ENCODE data around the gene AEBP2.
"Not testable (repeated sequence)": the region's sequence is repeated elsewhere in the genome, so short reads cannot be mapped to it uniquely, and the experiment has no call there.

Gene AEBP2

GRCh38 chr12:19421503-19422282 lies 17.6 kb upstream of the AEBP2 start:
- DNase-seq = no peak

DNA sequence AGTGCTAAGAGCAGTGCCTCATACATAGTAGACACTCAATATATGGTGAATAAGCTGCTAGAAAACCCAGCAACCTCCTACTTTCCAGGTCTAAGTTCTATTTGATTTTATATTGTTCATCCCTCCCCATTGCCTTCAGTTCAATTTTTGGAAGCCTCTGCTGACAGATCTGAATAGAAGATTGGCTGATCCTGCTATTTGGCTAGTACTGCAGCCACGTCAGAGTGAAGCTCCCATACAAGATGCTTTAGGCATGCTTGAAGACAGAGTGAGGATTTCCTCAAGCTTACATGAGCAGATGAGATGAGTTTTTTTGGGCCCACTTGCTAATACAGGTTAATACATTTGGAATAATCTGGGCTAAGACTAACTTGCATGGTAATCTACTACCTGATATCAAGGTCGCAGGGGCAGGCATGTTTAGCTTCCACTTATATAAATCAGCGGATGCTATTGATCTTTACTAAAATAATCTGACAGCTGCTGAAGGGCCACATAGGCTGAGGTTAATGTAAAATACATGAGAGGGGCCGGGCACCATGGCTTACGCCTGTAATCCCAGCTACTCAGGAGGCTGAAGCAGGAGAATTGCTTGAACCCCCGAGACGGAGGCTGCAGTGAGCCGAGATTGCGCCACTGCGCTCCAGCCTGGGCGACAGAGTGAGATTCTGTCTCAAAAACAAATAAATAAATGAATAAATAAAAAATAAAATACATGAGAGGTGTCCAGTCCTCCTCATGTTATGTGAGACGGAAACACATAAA lies 15.9 kb upstream of the AEBP2 start:
- DNase-seq = no peak

DNA sequence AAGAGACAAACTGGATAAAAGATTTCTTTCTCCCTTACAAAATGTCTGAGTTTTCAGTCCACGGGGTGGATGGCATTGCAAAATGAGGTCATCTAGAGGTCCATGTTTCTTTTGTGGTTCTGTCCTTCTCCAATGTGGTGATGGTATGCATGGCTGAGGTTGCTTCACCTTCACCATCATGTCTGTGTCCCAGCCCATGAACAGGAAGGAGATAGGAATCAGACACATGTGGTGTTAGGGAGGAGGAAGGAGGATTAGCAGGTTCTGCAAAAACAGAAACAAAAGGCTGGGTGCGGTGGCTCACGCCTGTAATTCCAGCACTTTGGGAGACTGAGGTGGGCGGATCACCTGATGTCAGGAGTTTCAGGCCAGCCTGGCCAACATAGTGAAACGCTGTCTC lies 11.0 kb upstream of the AEBP2 start:
- DNase-seq = no peak

- not testable (repeated sequence) for DNase-seq
These were observed 9.8 kb upstream of the AEBP2 start for GRCh38 chr12:19429491-19429890.

DNA sequence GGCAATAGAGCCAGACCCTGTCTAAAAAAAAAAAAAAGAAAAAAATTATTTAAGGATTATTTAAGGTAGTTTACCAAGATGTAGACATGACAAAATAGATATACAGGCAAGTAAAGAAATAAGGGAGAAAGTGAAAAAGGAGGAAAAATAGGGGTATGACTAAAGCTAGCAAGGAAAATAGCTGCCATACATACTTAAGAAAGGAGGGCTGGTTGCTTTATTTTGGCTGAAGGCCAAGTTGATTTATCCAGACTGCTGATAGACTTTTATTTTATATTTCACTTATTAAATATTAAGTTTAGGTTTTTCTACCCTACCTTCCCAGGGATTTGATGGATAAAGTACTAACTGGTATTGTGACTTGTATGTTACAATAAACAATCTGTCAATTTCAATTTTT lies 8.3 kb upstream of the AEBP2 start:
- DNase-seq = no peak

DNA sequence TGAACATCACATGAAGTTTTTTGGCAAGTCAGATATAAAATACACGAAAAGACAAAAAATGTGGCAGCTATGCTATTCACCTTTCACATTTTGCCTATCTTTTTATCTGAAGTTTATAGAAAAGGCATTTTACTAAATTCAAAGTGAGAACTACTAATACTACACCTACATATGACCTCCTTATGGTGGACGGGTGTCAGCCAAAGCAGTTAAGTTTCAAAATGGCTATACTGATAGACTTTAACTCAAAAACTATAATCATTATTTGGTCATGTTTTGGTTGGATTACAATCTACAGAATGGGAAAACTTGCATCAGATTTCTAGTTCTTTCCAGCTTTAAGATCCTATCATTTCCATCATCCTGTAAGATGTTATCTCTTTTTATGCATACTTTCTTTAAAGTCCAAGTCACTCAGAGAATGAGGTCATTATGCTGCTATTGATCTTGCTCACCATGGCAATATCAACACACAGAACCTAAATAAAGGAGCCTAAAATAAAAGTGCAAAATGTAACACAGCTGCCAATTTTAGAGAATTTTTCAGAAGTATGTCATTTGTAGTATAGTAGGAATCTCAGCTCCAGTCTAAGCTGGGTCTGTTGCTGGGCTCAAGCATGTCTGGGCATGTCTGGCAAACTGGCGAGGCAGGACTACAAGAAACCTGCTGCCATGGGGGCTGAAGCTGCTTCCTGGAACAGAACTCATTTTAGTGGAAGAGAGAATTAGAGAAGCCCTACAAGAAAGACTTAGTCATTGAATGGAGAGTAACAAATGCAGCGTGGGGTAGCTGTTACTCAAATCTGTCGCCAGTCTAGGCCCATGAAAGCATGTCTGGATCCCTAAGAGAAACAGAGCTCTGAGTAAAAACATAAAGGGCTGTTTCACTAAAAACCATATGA lies 7.6 kb upstream of the AEBP2 start:
- peak; percentile 31 for DNase-seq

- no peak for DNase-seq
These were observed 6.8 kb upstream of the AEBP2 start for GRCh38 chr12:19432309-19433170.

- DNase-seq = no peak
These were observed 4.8 kb upstream of the AEBP2 start for GRCh38 chr12:19434538-19434937.

- no peak for DNase-seq
These were observed 3.3 kb upstream of the AEBP2 start for GRCh38 chr12:19435831-19436497.

- no peak for DNase-seq
These were observed 2.4 kb upstream of the AEBP2 start for GRCh38 chr12:19436931-19437330.

DNA sequence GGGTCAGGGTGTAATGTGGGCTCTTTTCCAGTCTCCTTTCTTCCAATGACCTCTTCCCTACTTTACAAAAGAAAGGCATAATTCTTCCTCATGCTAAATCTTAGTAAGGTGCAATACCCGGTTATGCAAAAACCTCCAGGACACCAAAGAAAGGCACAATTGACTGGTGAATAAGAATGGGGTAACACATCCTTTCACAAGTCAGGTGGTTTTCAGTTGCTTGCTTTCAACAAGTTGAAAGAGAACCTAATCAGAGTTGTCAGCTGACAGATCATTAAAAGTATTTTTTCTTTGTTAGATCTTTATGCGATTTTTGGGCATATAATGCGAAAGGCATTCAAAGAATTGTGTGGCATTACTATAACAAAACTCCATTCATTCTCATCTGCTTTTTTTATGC lies 1.3 kb upstream of the AEBP2 start:
- DNase-seq = no peak

- DNase-seq = peak; percentile 60
These were observed 947 bp downstream of the AEBP2 start for GRCh38 chr12:19440019-19440858.

DNA sequence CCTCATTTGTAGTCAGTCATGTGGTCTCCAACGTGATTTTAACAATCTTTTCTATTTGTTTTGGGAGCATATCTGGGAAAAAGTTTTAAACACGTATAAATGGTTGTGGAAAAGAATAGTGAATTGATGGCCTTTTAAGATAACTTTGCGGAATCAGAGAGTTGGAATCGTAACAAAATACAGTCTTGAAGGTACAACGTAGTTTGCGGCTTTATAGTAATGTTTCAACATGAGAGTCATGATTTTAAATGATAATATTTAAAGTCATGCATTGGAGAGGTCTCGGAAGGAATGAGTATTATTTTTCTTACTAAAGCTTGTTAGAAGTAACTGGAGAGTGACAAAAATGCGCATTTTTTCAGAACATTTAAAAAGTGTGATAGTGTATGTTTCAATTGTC lies 1.6 kb downstream of the AEBP2 start:
- DNase-seq = no peak

DNA sequence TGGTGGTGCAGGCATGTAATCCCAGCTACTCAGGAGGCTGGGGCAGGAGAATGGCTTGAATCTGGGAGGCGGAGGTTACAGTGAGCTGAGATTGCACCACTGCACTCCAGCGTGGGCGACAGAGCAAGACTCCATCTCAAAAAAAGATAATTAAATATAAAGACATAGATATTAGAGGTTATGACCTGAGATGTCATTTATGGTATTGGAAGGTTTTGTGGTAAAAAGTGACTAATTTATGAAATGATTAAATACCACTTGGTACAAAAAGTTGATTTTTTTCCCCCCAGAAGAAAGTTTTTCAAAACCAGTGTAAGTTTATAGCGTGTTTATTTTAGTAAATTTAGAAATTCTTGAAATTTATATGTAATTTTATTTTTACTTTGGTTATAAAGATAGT lies 4.3 kb downstream of the AEBP2 start:
- DNase-seq = no peak

DNA sequence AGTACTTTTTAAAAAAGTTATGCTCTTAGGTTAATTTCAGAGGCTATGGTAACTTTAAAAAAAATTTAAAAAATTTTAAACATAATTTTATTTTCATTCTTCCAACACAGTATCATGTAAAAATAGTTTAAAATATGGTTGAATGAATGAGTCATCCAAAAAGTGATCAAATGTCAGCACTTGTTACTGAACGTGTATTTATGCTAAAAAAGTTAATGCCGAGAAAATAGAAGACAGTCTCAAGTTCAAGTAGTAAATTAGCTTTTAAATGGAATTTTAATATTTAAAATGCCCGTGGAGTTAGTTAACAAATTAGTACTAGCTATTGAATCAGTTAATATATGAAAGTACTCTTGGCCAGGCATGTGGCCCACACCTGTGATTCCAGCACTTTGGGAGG lies 4.8 kb downstream of the AEBP2 start:
- DNase-seq = no peak

DNA sequence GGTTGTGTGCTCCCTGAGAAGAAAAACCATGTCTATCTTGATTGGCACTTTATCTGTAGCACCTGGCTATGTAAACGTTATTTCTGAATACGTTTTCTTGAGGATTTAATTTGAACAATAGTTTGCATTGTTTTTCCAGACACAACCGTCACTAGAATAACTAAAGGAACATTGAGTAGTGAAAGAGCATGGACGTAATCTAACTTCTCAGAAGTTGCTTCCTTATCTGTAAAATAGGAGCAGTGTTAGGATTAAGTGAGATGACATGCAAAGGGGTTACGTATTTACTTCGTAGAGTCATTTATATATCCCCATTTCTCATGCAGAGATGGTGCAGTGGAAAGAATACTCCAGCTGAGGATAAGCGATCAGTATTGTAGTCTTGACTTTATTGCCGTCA lies 8.1 kb downstream of the AEBP2 start:
- no peak for DNase-seq

DNA sequence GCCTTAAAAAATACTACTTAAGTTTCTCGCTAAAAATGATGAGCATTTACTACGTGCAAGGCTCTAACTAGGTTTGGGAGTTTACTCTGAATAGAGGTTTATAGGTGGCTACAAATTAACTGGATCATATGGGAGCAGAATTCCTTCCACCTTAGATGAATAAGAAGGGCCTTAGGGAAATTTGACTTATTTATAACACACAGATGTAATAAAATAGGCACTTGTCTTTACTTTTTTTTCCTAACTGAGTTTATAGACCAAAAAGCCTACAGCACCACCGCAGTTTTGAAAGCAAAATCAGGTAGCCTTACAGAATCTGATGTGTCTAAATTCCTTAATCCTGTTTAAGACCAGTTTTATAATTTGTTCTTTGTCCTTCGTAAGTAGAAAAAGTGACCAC lies 10.5 kb downstream of the AEBP2 start:
- DNase-seq = no peak

DNA sequence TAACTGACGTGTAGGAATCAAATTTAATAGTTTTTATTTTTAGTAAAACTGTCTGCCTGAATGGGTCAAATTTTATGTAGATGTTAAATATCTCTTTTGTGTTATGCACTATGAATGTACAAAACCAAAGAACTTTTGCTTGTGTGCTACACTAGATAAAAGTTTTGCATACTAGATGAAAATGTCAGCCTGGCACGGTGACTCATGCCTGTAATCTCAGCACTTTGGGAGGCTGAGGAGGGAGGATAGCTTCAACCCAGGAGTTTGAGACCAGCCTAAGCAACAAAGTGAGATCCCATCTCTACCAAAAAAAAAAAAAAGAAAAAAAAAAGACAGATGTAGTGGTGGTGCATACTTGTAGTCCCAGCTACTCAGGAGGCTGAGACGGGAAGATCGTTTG lies 11.1 kb downstream of the AEBP2 start:
- no peak for DNase-seq

- no peak for DNase-seq
These were observed 11.9 kb downstream of the AEBP2 start for GRCh38 chr12:19451196-19451595.

GRCh38 chr12:19453961-19454360 lies 14.7 kb downstream of the AEBP2 start:
- no peak for DNase-seq

DNA sequence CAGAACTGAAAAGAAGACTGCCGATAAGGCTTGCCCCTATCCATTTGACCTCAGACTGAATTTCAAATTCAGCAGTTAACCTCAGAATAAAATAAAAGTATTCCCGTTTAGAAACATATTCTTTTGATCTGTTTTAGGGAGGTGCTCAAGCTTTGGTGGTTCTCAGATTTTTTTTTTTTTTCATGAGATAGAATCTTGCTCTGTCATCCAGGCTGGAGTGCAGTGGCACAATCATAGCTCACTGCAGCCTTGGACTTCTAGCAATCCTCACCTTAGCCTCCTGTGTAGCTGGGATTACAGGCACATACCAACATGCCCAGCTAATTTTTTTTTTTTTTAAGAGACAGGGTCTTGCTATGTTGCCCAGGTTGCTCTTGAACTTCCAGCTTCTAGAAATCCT lies 15.5 kb downstream of the AEBP2 start:
- no peak for DNase-seq

Data from NCI-H510A treated with DMSO at 0.1 percent for 48 hours (cell line).